ENCODE measurements around the gene TRIM6.
"Not testable (repeated sequence)": the region's sequence is repeated elsewhere in the genome, so short reads cannot be mapped to it uniquely, and the experiment has no call there.

Gene TRIM6

GRCh38 chr11:5602791-5603190 is 6.4 kb downstream of the TRIM6 start:
- FAIRE-seq; DNase-seq (ENCODE audit: extremely low spot score, insufficient read length, low read depth): not testable (repeated sequence)

DNA sequence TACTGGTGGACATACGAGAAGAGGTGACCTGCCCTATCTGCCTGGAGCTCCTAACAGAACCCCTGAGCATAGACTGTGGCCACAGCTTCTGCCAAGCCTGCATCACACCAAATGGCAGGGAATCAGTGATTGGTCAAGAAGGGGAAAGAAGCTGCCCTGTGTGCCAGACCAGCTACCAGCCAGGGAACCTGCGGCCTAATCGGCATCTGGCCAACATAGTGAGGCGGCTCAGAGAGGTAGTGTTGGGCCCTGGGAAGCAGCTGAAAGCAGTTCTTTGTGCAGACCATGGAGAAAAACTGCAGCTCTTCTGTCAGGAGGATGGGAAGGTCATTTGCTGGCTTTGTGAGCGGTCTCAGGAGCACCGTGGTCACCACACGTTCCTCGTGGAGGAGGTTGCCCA is 6.9 kb downstream of the TRIM6 start:
- FAIRE-seq (no peak), DNase-seq (ENCODE audit: extremely low spot score, insufficient read length, low read depth) (no peak)

- no peak for FAIRE-seq
- no peak for DNase-seq (ENCODE audit: extremely low spot score, insufficient read length, low read depth)
These were observed 8.5 kb downstream of the TRIM6 start for GRCh38 chr11:5604896-5605295.

GRCh38 chr11:5605849-5606248 is 9.4 kb downstream of the TRIM6 start:
- no peak for DNase-seq (ENCODE audit: extremely low spot score, insufficient read length, low read depth)

GRCh38 chr11:5608808-5609207 is 12.4 kb downstream of the TRIM6 start:
- DNase-seq (ENCODE audit: extremely low spot score, insufficient read length, low read depth) (no peak), FAIRE-seq (no peak)

More at GRCh38 chr11:5605849-5606248, 9.4 kb downstream of the TRIM6 start:
- no peak for FAIRE-seq

GRCh38 chr11:5610446-5610845 is 14.0 kb downstream of the TRIM6 start:
- FAIRE-seq (peak; percentile 64), DNase-seq (ENCODE audit: extremely low spot score, insufficient read length, low read depth) (no peak)

DNA sequence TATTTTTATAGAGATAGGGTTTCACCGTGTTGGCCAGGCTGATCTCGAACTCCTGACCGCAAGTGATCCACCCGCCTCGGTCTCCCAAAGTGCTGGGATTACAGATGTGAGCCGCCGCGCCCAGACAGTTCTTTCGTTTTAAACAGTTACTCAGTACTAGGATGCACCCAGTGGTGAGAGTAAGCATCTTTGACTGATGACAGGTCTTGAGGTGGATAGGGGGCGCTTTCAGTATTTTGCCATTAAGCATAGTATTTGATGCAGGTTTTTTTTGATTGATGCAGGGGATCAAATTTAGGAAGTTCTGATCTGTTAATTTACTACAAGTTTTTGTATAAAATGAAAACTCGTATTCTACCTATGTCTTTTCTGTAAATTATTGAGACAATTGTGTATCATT is 15.2 kb downstream of the TRIM6 start:
- no peak for FAIRE-seq
- DNase-seq (ENCODE audit: extremely low spot score, insufficient read length, low read depth) = no peak

- FAIRE-seq (no peak), DNase-seq (ENCODE audit: extremely low spot score, insufficient read length, low read depth) (no peak)
These were observed 22.4 kb downstream of the TRIM6 start for GRCh38 chr11:5618807-5619206.

- DNase-seq (ENCODE audit: extremely low spot score, insufficient read length, low read depth) = no peak
- FAIRE-seq = no peak
These were observed 24.4 kb downstream of the TRIM6 start for GRCh38 chr11:5620651-5621521.

DNA sequence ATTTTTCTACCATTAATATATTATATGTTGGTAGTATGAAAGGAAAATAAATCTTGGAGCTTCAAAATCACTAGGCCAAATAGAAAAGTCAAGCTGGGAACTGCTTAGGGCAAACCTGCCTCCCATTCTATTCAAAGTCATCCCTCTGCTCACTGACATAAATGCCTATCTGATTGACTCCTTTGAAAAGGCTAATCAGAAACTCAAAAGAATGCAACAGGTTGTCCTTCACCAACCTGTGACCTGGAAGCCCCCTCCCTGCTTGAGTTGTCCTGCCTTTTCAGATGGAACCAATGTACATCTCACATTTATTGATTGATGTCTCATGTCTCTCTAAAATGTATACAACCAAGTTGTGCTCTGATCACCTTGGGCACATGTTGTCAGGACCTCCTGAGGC is 25.1 kb downstream of the TRIM6 start:
- DNase-seq (ENCODE audit: extremely low spot score, insufficient read length, low read depth) (no peak), FAIRE-seq (no peak)

DNA sequence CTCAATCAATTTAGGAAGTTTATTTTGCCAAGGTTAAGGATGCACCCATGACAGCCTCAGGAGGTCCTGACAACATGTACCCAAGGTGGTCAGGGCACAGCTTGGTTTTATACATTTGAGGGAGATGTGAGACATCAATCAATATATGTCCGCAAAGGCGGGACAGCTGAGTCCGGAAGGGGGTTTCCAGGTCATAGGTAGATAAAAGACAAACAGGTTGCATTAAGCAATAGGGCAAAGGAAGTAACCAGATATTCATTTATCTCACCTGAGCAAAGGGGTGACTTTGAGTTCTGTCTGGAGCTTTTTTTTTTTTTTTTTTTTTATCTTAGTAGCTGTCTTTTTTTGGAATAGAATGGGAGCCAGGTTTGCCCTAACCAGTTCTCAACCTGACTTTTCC is 26.4 kb downstream of the TRIM6 start:
- DNase-seq (ENCODE audit: extremely low spot score, insufficient read length, low read depth) = no peak
- FAIRE-seq = no peak

DNA sequence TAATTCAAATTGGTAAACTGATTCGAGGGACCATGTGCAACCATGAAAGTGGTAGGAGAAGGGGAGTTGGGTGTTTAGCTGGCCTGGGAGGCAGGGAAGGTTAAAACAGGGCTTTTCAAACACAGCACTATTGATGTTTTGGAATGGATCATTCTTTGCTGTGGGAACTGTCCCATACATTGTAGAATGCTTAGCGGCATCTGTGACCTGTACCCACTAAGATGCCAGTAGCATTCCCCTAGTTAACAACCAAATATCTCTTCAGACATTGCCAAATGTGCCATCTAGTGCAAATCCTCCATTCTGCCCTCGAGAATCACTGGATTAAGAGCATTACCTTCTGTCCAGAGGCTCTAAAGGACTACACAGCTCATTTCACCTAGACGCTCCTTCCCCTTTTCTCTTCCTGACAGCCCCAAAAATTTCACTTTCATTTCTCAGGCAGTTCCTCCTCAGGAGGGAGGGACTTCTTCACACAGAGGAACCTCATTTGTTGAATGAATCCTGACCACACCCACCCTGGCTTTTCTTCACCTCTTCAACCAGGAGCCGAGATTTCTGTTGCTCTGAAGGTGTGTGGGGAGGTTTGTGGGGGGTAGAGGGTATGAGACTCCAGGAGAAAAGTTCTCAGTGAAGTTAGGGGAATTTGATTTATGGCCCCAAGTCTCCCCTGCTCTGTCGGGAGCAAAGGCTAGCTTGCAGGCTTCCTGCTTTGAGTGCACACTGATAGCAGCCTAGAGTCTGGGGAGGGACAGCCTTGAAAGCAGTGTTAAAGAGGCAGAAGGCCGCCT is 28.2 kb downstream of the TRIM6 start, which contains the start of gene TRIM34:
Gene TRIM34 (plus strand): TSS at position 513 of the 791 bp plus-strand sequence. CDS start 7,331 bp downstream, outside the sequence.
- peak; percentile 77 for DNase-seq (ENCODE audit: extremely low spot score, insufficient read length, low read depth)
- FAIRE-seq = peak; percentile 99

DNA sequence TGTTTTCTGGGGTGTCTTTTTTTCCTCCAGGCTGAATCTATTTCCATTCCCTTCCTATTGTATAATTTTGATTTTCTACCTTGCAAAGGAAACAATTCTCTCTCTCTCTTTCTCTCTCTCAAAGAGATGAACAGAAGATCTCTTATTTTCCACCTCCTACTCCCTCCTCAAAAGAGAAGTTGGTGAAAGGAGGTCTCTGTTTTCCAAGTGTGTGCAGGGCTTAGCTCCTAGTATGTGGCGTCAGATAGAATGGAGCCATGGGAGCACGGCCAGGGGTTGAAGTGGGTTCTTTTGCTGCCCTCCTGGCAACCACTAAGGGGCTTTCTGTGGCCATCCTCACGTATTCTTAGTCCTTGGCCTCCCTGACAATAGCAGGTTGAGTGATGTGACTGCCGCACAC is 28.8 kb downstream of the TRIM6 start:
- FAIRE-seq (peak; percentile 24), DNase-seq (ENCODE audit: extremely low spot score, insufficient read length, low read depth) (no peak)

GRCh38 chr11:5626196-5626595 is 29.8 kb downstream of the TRIM6 start:
- no peak for DNase-seq (ENCODE audit: extremely low spot score, insufficient read length, low read depth)

GRCh38 chr11:5631417-5631816 is 35.0 kb downstream of the TRIM6 start:
- FAIRE-seq (peak; percentile 38), DNase-seq (ENCODE audit: extremely low spot score, insufficient read length, low read depth) (no peak)

More at GRCh38 chr11:5626196-5626595, 29.8 kb downstream of the TRIM6 start:
- no peak for FAIRE-seq

DNA sequence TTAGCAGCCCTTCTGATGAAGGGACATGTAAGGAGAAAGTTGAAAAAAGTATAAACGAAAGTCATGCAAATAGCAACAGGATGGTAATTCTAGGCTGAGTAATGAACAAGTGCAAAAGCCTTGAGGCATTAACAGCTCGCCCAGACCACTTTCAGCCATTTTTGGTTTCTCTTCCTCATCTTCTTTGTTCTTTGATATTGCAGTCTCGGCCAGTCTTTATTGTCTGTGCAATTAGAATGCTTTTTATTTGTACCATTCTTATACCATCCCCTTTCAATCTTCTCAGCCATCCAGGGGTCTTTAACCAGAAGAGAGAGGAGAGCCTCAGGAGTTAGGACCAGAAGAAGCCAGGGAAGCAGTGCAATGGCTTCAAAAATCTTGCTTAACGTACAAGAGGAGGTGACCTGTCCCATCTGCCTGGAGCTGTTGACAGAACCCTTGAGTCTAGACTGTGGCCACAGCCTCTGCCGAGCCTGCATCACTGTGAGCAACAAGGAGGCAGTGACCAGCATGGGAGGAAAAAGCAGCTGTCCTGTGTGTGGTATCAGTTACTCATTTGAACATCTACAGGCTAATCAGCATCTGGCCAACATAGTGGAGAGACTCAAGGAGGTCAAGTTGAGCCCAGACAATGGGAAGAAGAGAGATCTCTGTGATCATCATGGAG is 35.7 kb downstream of the TRIM6 start:
- DNase-seq (ENCODE audit: extremely low spot score, insufficient read length, low read depth) (peak; percentile 33), FAIRE-seq (peak; percentile 91)

DNA sequence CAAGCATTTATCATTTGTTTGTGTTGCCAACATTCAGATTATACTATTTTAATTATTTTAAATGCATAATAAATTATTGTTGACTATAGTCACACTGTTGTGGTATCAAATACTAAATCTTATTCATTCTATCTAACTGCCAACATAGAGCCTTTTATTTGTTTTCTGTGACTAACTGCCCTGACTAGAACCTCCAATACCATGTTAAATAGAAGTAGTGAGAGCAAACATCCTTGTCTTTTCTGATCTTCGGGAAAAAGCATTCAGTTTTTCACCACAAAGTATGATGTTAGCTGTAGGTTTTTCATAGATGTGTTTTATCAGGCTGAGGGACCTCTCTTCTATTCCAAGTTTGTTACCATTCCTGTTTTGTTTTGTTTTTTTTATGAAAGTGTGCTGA is 43.5 kb downstream of the TRIM6 start:
- DNase-seq (ENCODE audit: extremely low spot score, insufficient read length, low read depth) (no peak), FAIRE-seq (no peak)

GRCh38 chr11:5643585-5643984 is 47.1 kb downstream of the TRIM6 start:
- DNase-seq (ENCODE audit: extremely low spot score, insufficient read length, low read depth) (no peak), FAIRE-seq (no peak)

DNA sequence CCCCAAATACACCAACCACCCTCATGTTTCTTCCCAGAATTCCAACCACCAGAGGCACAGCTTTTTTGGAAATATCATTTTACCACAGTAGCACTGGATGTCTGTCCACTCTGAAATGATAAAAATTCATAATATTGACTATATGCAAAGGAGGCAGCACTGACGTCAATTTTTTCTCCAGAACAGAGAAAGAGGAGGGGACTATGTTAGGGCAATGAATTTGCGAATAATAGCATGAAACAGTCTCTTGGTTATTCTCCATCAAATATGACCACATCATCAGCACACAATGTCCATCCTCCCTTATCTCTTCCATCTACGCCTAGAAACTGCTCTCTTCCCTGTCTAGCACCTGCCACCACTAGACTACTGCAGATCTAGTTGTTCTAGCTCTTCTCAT is 49.7 kb downstream of the TRIM6 start:
- no peak for FAIRE-seq
- no peak for DNase-seq (ENCODE audit: extremely low spot score, insufficient read length, low read depth)

GRCh38 chr11:5655474-5655873 is 59.0 kb downstream of the TRIM6 start:
- FAIRE-seq = no peak
- no peak for DNase-seq (ENCODE audit: extremely low spot score, insufficient read length, low read depth)
